ENCODE data around the gene NTSR1. TPM values are rescaled to one million over a fixed set of nuclear protein-coding genes. Genes with fewer than 3 reads are reported as not detected.

NTSR1 gene
- total and polyA plus RNA-seq, 2 of the 8 experiments (the other 6 are each of a cell fraction or from before 2014, with no cell fraction given) = 0.53 to 0.89 TPM

- no peak for TF ChIP-seq EZH2 (IDR thresholded peaks at IDR 0.05; ENCODE audit: low read depth, low read length, severe bottlenecking)
- TF ChIP-seq ZNF274 (IDR thresholded peaks at IDR 0.05; ENCODE audit: borderline replicate concordance, extremely low read depth, low read length) = no peak
Measured at GRCh38 chr20:62776035-62776691, 67.5 kb downstream of the NTSR1 start (continued).
